ENCODE results near the gene RMRP.
"Not testable (repeated sequence)": the region's sequence is repeated elsewhere in the genome, so short reads cannot be mapped to it uniquely, and the experiment has no call there.

Gene RMRP

DNA sequence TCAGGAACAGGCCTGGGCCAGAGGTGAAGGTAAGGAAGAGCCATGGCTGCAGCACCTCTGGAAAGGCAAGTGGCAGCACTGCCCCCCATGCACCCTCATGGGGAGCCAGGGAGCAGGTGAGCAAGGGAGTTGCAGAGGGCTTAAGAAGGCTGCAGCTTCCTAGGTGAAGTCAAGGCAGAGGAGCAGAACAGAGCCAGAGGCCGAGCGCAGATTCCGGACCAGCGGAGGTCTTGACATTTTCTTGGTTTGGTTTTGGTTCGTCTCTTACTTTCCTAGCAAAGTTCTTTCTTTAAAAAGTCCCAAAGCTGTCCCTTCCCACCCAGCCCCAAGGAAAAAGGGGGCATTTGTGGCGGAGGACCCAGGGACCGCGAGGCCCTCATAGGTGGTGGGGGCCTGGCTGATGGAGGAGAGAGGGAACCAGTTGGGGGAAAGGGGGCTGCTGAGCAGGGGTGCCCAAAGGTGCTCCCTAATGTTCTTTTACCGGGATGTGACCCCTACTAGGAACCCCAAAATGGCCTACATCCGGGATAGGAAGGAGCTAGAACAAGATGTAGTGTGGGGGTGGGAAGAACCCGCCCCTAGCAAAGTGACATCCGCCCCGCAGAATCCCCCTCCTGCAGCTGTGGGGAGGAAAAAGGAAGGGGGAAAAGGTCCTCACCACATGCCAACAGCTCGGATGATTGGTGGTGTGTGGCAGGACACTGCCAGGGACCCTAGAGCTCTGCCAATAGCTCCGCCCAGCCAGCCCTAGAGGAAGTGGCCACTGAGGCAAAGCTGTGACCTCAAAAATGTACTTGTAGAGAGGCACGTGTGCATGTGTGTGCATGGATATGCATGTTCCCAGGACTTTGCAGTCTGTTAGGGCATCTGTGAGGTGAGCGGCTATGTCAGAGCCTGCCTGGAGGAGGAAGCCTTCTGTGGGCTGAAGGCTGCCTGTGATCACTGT, 38.7 kb downstream of the RMRP start:
- no peak for TF ChIP-seq CTCF (IDR thresholded peaks at IDR 0.05; ENCODE audit: low read depth, low read length, missing control alignments)

GRCh38 chr9:35618325-35618727, 39.5 kb downstream of the RMRP start, which contains the start of gene CD72:
TSS of gene CD72 (minus strand) at chr9:35618413. CDS start at chr9:35618303, 110 bp downstream.
- TF ChIP-seq CTCF (IDR thresholded peaks at IDR 0.05; ENCODE audit: low read depth, low read length, missing control alignments), result no peak
- DNase-seq (ENCODE audit: extremely low read depth, low read depth), result no peak
- H3K4me3 ChIP-seq (replicated peaks; ENCODE audit: low read depth, low read length), result peak within 1 kb of the TSS; percentile 13; the same call in 1 of the 2 replicates

More for the DNA sequence above, 38.7 kb downstream of the RMRP start:
- H3K4me3 ChIP-seq (replicated peaks; ENCODE audit: low read depth, low read length), result no peak overlapping the region
- no peak for DNase-seq (ENCODE audit: extremely low read depth, low read depth)

GRCh38 chr9:35617548-35617947, 40.3 kb downstream of the RMRP start:
- DNase-seq (ENCODE audit: extremely low read depth, low read depth), result no peak
- no peak for TF ChIP-seq CTCF (IDR thresholded peaks at IDR 0.05; ENCODE audit: low read depth, low read length, missing control alignments)
- no peak overlapping the region for H3K4me3 ChIP-seq (replicated peaks; ENCODE audit: low read depth, low read length)

DNA sequence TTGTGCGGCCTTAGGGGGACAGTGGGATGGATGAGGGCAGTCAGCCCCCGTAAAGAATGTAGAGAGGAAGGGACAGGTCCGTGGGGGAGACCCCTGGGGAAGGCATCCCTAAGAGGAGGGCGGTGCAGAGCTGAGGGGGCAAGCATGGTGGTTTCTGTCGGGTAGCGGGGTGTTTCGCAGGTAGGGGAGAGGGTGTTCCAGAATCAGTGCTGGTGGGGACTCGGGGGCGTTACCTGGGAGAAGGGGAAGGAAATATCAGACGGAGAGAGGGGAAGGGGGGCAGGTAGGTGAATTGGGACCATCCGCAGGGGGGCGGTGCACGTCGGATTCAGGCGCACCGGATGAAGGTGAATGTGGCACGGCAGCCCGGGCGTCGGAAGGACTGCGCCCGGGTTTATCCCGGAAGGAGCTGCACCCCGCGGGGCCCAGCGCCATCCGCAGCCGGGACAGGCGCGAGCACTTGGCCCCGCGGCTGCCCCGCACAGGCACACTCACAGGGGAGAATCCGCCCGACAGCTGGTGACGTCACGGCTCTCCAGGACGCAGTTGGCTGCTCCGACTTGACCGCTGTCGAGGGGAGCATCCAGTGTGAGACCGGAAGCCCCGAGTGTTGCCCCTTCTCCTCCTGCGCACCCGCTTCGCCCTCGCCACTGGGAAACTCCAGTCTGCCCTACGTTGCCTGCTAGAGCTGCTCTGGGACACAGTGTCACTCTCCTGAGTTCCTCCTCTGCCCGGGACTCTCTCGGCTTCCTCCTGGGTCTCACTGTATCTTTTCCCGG, 40.9 kb downstream of the RMRP start:
- peak overlapping the region; percentile 13 for H3K4me3 ChIP-seq (replicated peaks; ENCODE audit: low read depth, low read length)
- TF ChIP-seq CTCF (IDR thresholded peaks at IDR 0.05; ENCODE audit: low read depth, low read length, missing control alignments), result no peak
- DNase-seq (ENCODE audit: extremely low read depth, low read depth), result no peak

- DNase-seq (ENCODE audit: extremely low read depth, low read depth), result no peak
- no peak overlapping the region for H3K4me3 ChIP-seq (replicated peaks; ENCODE audit: low read depth, low read length)
- no peak for TF ChIP-seq CTCF (IDR thresholded peaks at IDR 0.05; ENCODE audit: low read depth, low read length, missing control alignments)
Measured at GRCh38 chr9:35615981-35616680, 41.7 kb downstream of the RMRP start.

GRCh38 chr9:35612843-35613242, 45.0 kb downstream of the RMRP start:
- DNase-seq (ENCODE audit: extremely low read depth, low read depth), result no peak
- no peak overlapping the region for H3K4me3 ChIP-seq (replicated peaks; ENCODE audit: low read depth, low read length)
- TF ChIP-seq CTCF (IDR thresholded peaks at IDR 0.05; ENCODE audit: low read depth, low read length, missing control alignments), result no peak

DNA sequence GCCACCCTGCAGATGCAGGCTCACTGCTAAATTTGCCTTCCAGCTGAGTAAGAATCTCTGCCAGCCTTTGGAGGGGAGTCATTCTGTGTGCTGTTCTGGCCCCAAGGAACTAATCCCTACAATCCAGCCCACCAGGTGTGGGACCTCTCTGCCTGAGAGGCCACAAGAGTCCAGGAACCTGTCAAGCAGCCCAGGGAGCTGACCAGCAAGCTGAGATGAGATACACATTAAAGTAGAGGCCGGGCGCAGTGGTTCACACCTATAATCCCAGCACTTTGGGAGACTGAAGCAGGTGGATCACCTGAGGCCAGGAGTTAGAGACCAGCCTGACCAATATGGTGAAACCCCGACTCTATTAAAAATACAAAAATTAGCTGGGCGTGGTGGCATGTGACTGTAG, 45.8 kb downstream of the RMRP start:
- not testable (repeated sequence) for H3K4me3 ChIP-seq (replicated peaks; ENCODE audit: low read depth, low read length); DNase-seq (ENCODE audit: extremely low read depth, low read depth)
